HepG2 (cell line): ENCODE measurements around the gene SERAC1.
A peak's percentile ranks its signal among the peaks of the same experiment; 100 is the strongest.

Experiments used
- ARID2 ChIP-seq: sonication (generic); formaldehyde crosslinking; IDR thresholded peaks from 2 replicates; pipeline ENCODE4 v1.8.1; 2022; ENCODE audit warnings: mild to moderate bottlenecking, missing genetic modification reagents, borderline replicate concordance
- CEBPG ChIP-seq: IDR thresholded peaks from 2 replicates; pipeline ENCODE4 v1.6.1; 2016
- TBX3 ChIP-seq: fragments of 450-650 bp; IDR thresholded peaks from 2 replicates; pipeline ENCODE4 v1.6.1; 2017; ENCODE audit warnings: antibody characterized with exemption, mild to moderate bottlenecking, inconsistent platforms, borderline replicate concordance
- TF ChIP-seq, protein P1 (sequence below): sonication (generic); formaldehyde crosslinking; IDR thresholded peaks from 2 replicates; pipeline ENCODE4 v1.5.0; 2020; ENCODE audit warnings: missing genetic modification reagents

DNA sequence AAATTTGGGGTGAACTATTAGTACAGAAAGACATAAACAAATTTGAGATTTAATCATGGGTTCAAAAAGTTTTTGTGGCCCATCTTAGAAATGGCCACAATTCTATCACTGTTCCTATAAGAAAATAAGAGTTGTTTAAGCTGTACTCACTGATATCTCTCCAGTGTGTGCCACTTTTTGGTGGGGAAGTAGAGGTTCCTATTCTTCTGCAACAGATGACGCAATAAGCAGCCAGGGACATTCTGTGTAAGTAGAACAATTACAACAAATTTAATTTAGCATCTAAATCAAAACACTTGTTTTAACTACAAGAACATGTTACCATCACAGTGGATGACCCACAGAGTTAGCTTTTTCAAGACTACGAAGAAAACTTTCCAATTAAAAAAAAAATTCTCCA lies 9.9 kb downstream of the SERAC1 start:
- TF ChIP-seq, protein P1, sequence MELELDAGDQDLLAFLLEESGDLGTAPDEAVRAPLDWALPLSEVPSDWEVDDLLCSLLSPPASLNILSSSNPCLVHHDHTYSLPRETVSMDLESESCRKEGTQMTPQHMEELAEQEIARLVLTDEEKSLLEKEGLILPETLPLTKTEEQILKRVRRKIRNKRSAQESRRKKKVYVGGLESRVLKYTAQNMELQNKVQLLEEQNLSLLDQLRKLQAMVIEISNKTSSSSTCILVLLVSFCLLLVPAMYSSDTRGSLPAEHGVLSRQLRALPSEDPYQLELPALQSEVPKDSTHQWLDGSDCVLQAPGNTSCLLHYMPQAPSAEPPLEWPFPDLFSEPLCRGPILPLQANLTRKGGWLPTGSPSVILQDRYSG (CRISPR knock-in tag) = no peak
- TF ChIP-seq TBX3 (no peak), ARID2 (no peak), CEBPG (CRISPR knock-in tag) (peak; percentile 44; the same call in 1 of the 2 replicates)
